ENCODE data around the gene CUL7.

- TF ChIP-seq CTCF (conservative IDR thresholded peaks at IDR 0.05; ENCODE audit: low read length) (0 out of 2 replicates have a peak, but pooled peaks have one; percentile 10), EZH2phosphoT487 (IDR thresholded peaks at IDR 0.05; ENCODE audit: borderline replicate concordance, low read depth, low read length) (no peak)
Observed at GRCh38 chr6:43076464-43077332, 23.0 kb upstream of the CUL7 start.
